Activated naive CD4-positive, alpha-beta T cell treated with anti-CD3 and anti-CD28 coated beads, Interleukin-2, amount 50 U/mL, for 16 hours (primary cell): ENCODE results near the gene TOMM34.
A peak's percentile ranks its signal among the peaks of the same experiment; 100 is the strongest.

Source experiments
- DNase-seq: peaks from one replicate; pipeline ENCODE4 v3.0.0-alpha.2; 2020

Gene TOMM34

GRCh38 chr20:44928595-44928994 lies 31.6 kb downstream of the TOMM34 start:
- no peak for DNase-seq

- DNase-seq, result no peak
Observed at GRCh38 chr20:44924541-44924940, 35.7 kb downstream of the TOMM34 start.

GRCh38 chr20:44921447-44921846 lies 38.8 kb downstream of the TOMM34 start:
- no peak for DNase-seq

GRCh38 chr20:44918761-44919160 lies 41.4 kb downstream of the TOMM34 start:
- DNase-seq, result no peak

GRCh38 chr20:44918342-44918741 lies 41.9 kb downstream of the TOMM34 start:
- DNase-seq, result no peak

GRCh38 chr20:44917399-44917798 lies 42.8 kb downstream of the TOMM34 start:
- no peak for DNase-seq

- DNase-seq, result no peak
Observed at GRCh38 chr20:44916586-44916985, 43.6 kb downstream of the TOMM34 start.

- DNase-seq, result no peak
Observed at GRCh38 chr20:44914924-44915323, 45.3 kb downstream of the TOMM34 start.

- no peak for DNase-seq
Observed at GRCh38 chr20:44912189-44912588, 48.0 kb downstream of the TOMM34 start.

GRCh38 chr20:44911264-44911921 lies 48.8 kb downstream of the TOMM34 start:
- peak; percentile 39 for DNase-seq

GRCh38 chr20:44910690-44911262 lies 49.4 kb downstream of the TOMM34 start:
- DNase-seq, result no peak

- DNase-seq, result peak; percentile 83
Observed at GRCh38 chr20:44909872-44910689, 50.1 kb downstream of the TOMM34 start, which contains the start of gene PABPC1L. Gene PABPC1L, plus strand, starts transcription at chr20:44910060. Its CDS starts 84 bp downstream, at chr20:44910144.

- no peak for DNase-seq
Observed at GRCh38 chr20:44908987-44909871, 51.0 kb downstream of the TOMM34 start.

GRCh38 chr20:44904377-44904776 lies 55.8 kb downstream of the TOMM34 start:
- no peak for DNase-seq

- no peak for DNase-seq
Observed at GRCh38 chr20:44901974-44902373, 58.2 kb downstream of the TOMM34 start.

GRCh38 chr20:44900231-44900854 lies 59.9 kb downstream of the TOMM34 start:
- no peak for DNase-seq

- DNase-seq, result no peak
Observed at GRCh38 chr20:44897133-44897532, 63.1 kb downstream of the TOMM34 start.

GRCh38 chr20:44896583-44896982 lies 63.6 kb downstream of the TOMM34 start:
- DNase-seq, result no peak

GRCh38 chr20:44894959-44895358 lies 65.2 kb downstream of the TOMM34 start:
- no peak for DNase-seq
